Astrocyte of the cerebellum (primary cell): ENCODE data around the gene C1QTNF8.

Experiments
- DNase-seq: peaks from one replicate; pipeline ENCODE4 v3.0.0-alpha.2; 2011; ENCODE audit warnings: low read depth
- H3K4me3 ChIP-seq: 2 replicates; pipeline ENCODE4 v1.5.1; 2011; ENCODE audit warnings: mild to moderate bottlenecking, low read depth, low read length, moderate library complexity
- CTCF ChIP-seq: IDR thresholded peaks from 2 replicates; pipeline ENCODE4 v1.5.1; 2012; ENCODE audit warnings: low read length, low read depth, moderate library complexity, mild to moderate bottlenecking; ENCODE audit errors: missing control alignments
- in situ Hi-C: cut with HindIII; loops from 2 replicates; pipeline ENCODE4 v1.10.0; 2017; ENCODE audit warnings: low sequenced_read_pairs

The C1QTNF8 gene

GRCh38 chr16:1070864-1071408, 25.1 kb downstream of the C1QTNF8 start:
- H3K4me3 ChIP-seq = no peak overlapping the region
- in situ Hi-C loops = no loop called here
- no peak for TF ChIP-seq CTCF
- DNase-seq = no peak

- no peak for DNase-seq
- no peak for TF ChIP-seq CTCF
- no peak overlapping the region for H3K4me3 ChIP-seq
- in situ Hi-C loops = no loop called here
These were observed 25.8 kb downstream of the C1QTNF8 start for GRCh38 chr16:1070084-1070863.

DNA sequence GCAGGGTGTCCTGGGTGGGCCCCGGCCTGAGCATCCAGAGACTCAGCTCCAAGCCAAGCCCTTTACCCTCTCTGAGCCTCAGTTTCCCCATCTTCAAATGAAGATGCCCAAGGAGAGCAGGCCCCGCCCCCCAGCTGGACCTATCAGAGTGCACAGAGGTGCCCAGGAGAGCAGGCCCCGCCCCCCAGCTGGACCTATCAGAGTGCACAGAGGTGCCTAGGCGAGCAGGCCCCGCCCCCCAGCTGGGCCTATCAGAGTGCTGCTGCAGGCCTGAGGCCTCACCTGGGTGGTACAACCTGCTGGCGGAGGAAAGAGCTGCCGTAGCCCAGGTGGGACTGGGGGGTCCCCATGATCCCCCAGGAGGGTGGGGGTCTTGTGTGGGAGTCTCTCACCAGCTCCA, 26.9 kb downstream of the C1QTNF8 start:
- no peak overlapping the region for H3K4me3 ChIP-seq
- in situ Hi-C loops = loop anchor here (5.0 kb wide), 1 partner anchor 92 kb away; no protein-coding TSS in a partner anchor
- no peak for TF ChIP-seq CTCF
- no peak for DNase-seq

- TF ChIP-seq CTCF = no peak
- H3K4me3 ChIP-seq = no peak overlapping the region
- DNase-seq = no peak
- in situ Hi-C loops = loop anchor here (5.0 kb wide), 1 partner anchor 91 kb away; no protein-coding TSS in a partner anchor
These were observed 27.6 kb downstream of the C1QTNF8 start for GRCh38 chr16:1068451-1068850.

GRCh38 chr16:1067629-1068028, 28.4 kb downstream of the C1QTNF8 start:
- in situ Hi-C loops = loop anchor here (5.0 kb wide), 1 partner anchor 90 kb away; no protein-coding TSS in a partner anchor
- TF ChIP-seq CTCF = no peak
- no peak for DNase-seq
- H3K4me3 ChIP-seq = no peak overlapping the region

DNA sequence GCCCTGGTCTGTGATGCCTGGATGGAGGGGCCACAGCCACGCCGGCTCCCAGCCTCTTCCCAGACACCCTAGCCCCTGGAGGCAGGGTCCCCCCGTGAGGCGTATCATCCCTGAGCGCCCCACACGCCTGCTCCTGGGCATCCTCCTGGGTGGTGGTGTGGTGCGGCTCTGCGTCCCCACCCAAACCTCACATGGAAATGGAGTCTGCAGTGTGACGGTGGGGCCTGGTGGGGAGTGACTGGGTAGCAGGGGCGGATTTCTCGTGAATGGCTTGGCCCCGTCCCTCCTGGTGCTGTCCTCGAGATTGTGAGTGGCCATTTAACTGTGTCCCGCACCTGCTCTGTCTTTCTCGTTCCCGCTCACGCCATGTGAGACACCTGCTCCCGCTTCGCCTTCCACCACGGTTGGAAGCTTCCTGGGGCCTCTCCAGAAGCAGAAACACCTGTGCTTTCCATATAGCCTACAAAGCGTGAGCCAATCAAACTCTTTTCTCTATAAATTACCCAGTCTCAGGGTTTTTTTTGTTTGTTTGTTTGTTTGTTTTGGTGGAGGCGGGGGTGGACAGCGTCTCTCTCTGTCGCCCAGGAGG, 29.4 kb downstream of the C1QTNF8 start:
- in situ Hi-C loops = loop anchor here (5.0 kb wide), 1 partner anchor 89 kb away; no protein-coding TSS in a partner anchor
- TF ChIP-seq CTCF = no peak
- no peak for DNase-seq
- H3K4me3 ChIP-seq = no peak overlapping the region
